ENCODE results near the gene CREG1.

The CREG1 gene

GRCh38 chr1:167592475-167592874 lies 38.9 kb upstream of the CREG1 start:
- no peak for TF ChIP-seq CTCF (IDR thresholded peaks at IDR 0.05; ENCODE audit: extremely low read depth, missing control alignments)
- no peak for DNase-seq (ENCODE audit: low spot score)

- TF ChIP-seq CTCF (IDR thresholded peaks at IDR 0.05; ENCODE audit: extremely low read depth, missing control alignments) = no peak
- no peak for DNase-seq (ENCODE audit: low spot score)
Observed at GRCh38 chr1:167588361-167588760, 34.8 kb upstream of the CREG1 start.

GRCh38 chr1:167587872-167588271 lies 34.3 kb upstream of the CREG1 start:
- DNase-seq (ENCODE audit: low spot score) = no peak
- TF ChIP-seq CTCF (IDR thresholded peaks at IDR 0.05; ENCODE audit: extremely low read depth, missing control alignments) = no peak

GRCh38 chr1:167587342-167587741 lies 33.8 kb upstream of the CREG1 start:
- no peak for DNase-seq (ENCODE audit: low spot score)
- TF ChIP-seq CTCF (IDR thresholded peaks at IDR 0.05; ENCODE audit: extremely low read depth, missing control alignments) = no peak

- DNase-seq (ENCODE audit: low spot score) = no peak
- TF ChIP-seq CTCF (IDR thresholded peaks at IDR 0.05; ENCODE audit: extremely low read depth, missing control alignments) = no peak
Observed at GRCh38 chr1:167584581-167584980, 31.0 kb upstream of the CREG1 start.

GRCh38 chr1:167582722-167583121 lies 29.2 kb upstream of the CREG1 start:
- no peak for TF ChIP-seq CTCF (IDR thresholded peaks at IDR 0.05; ENCODE audit: extremely low read depth, missing control alignments)
- DNase-seq (ENCODE audit: low spot score) = no peak

- no peak for TF ChIP-seq CTCF (IDR thresholded peaks at IDR 0.05; ENCODE audit: extremely low read depth, missing control alignments)
- DNase-seq (ENCODE audit: low spot score) = no peak
Observed at GRCh38 chr1:167582064-167582463, 28.5 kb upstream of the CREG1 start.

All from GM20000 (cell line).